Vagina (tissue), 2 donors: ENCODE data around the gene HDAC10. TPM values are rescaled to one million over a fixed set of nuclear protein-coding genes. Genes with fewer than 3 reads are reported as not detected.

Experiments
- DNase-seq, 2 donors: peaks; one replicate each; pipeline ENCODE4 v3.0.0-alpha.2; 2017; ENCODE audit errors: extremely low spot score in 2 of 2
- H3K27ac ChIP-seq: fragments of 200-600 bp; sonication (generic); one replicate; pipeline ENCODE4 v1.5.1; 2019
- H3K27me3 ChIP-seq: fragments of 200-600 bp; sonication (generic); one replicate; pipeline ENCODE4 v1.5.1; 2019
- H3K36me3 ChIP-seq, 2 donors: fragments of 200-600 bp; sonication (generic); one replicate each; pipeline ENCODE4 v1.5.1; 2017 to 2019
- H3K4me1 ChIP-seq: fragments of 200-600 bp; sonication (generic); one replicate; pipeline ENCODE4 v1.5.1; 2019
- H3K4me3 ChIP-seq, 2 donors: fragments of 200-600 bp; sonication (generic); 1 replicate in 1 of 2; 2 replicates in 1 of 2; pipeline ENCODE4 v1.5.1; 2016 to 2019
- H3K9me3 ChIP-seq: fragments of 200-600 bp; sonication (generic); one replicate; pipeline ENCODE4 v1.5.1; 2019
- POLR2A ChIP-seq, 2 donors: fragments of 450-650 bp; IDR thresholded peaks; one replicate each; pipeline ENCODE4 v1.6.1; 2017; ENCODE audit warnings: antibody characterized with exemption in 2 of 2, mild to moderate bottlenecking in 2 of 2, moderate library complexity in 2 of 2
- POLR2AphosphoS5 ChIP-seq, 2 donors: sonication (generic); formaldehyde crosslinking; IDR thresholded peaks; one replicate each; pipeline ENCODE4 v1.9.0; 2017; ENCODE audit warnings: antibody characterized with exemption in 2 of 2, mild to moderate bottlenecking in 2 of 2, low read depth in 1 of 2; ENCODE audit not compliant: insufficient read depth in 1 of 2
- intact Hi-C: fragments of 100-400 bp; cut with DNase I; formaldehyde crosslinking; loops from one replicate; pipeline ENCODE4 v1.15.1; 2023
- total RNA-seq: library from RNA; depleted of rRNA; stranded (reverse); fragments of >200 nt; gene quantifications from one replicate; pipeline ENCODE4 v1.2.3, GENCODE V29; 2016
- TF ChIP-seq, protein P1 (sequence below), 3 experiments: fragments of 450-650 bp in 2 of 3; fragments of 200-600 bp in 1 of 3; sonication (generic) in 1 of 3; IDR thresholded peaks; one replicate each; pipeline ENCODE4 v1.5.1; 2017 to 2019; ENCODE audit warnings: antibody characterized with exemption in 3 of 3, mild to moderate bottlenecking in 2 of 3, moderate library complexity in 2 of 3

The HDAC10 gene
- total RNA-seq, 1 donor from 2014 or later: 29.2 TPM

DNA sequence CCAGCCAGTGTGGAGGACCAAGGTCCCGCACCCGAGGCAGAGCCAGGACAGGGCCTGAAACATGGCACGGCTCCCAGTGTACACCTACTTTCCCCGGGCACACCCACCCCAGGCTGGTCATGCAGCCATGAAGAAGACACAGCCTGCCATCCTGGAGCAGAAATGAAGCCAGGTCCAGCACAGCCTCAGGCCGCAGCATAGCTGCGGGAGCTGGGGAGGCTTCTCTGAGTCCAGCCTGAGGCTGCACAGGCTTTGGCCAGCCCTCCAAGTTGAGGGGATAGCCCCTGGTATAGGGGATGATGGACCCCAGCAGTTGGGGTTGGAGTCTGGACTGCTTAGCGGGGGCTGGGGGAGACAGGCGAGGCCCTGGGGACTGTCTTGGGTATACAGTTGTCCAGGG is 2.9 kb upstream of the HDAC10 start:
- no peak for DNase-seq
- Histone ChIP-seq H3K4me1 (peaks cover 30% of the 10 kb centered on the region), H3K27ac (no peak overlapping the region), H3K9me3 (no peaks in the 10 kb centered on the region), H3K27me3 (no peaks in the 10 kb centered on the region), H3K4me3 (no peak overlapping the region), H3K36me3 (no peaks in the 10 kb centered on the region)
- intact Hi-C loops: loop anchor here (5.0 kb wide), 2 partner anchors 73 to 88 kb away; partner anchors contain the start of genes DENND6B and PPP6R2
- TF ChIP-seq POLR2A (IDR thresholded peaks at IDR 0.05) (no peak), POLR2AphosphoS5 (IDR thresholded peaks at IDR 0.05; ENCODE audit: insufficient read depth in 1 of 2, low read depth in 1 of 2) (no peak)
- TF ChIP-seq, protein P1, sequence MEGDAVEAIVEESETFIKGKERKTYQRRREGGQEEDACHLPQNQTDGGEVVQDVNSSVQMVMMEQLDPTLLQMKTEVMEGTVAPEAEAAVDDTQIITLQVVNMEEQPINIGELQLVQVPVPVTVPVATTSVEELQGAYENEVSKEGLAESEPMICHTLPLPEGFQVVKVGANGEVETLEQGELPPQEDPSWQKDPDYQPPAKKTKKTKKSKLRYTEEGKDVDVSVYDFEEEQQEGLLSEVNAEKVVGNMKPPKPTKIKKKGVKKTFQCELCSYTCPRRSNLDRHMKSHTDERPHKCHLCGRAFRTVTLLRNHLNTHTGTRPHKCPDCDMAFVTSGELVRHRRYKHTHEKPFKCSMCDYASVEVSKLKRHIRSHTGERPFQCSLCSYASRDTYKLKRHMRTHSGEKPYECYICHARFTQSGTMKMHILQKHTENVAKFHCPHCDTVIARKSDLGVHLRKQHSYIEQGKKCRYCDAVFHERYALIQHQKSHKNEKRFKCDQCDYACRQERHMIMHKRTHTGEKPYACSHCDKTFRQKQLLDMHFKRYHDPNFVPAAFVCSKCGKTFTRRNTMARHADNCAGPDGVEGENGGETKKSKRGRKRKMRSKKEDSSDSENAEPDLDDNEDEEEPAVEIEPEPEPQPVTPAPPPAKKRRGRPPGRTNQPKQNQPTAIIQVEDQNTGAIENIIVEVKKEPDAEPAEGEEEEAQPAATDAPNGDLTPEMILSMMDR (IDR thresholded peaks at IDR 0.05): no peak

- Histone ChIP-seq H3K27ac (no peak overlapping the region), H3K4me1 (peaks cover 35% of the 10 kb centered on the region), H3K36me3 (no peaks in the 10 kb centered on the region), H3K9me3 (no peaks in the 10 kb centered on the region), H3K27me3 (no peaks in the 10 kb centered on the region), H3K4me3 (no peak overlapping the region)
- DNase-seq: no peak
- intact Hi-C loops: loop anchor here (5.0 kb wide), 2 partner anchors 74 to 89 kb away; partner anchors contain the start of genes DENND6B and PPP6R2
- TF ChIP-seq, protein P1 (IDR thresholded peaks at IDR 0.05): no peak
- no peak for TF ChIP-seq POLR2AphosphoS5 (IDR thresholded peaks at IDR 0.05; ENCODE audit: insufficient read depth in 1 of 2, low read depth in 1 of 2)
- no peak for TF ChIP-seq POLR2A (IDR thresholded peaks at IDR 0.05)
These were observed 2.2 kb upstream of the HDAC10 start for GRCh38 chr22:50253046-50253915.

DNA sequence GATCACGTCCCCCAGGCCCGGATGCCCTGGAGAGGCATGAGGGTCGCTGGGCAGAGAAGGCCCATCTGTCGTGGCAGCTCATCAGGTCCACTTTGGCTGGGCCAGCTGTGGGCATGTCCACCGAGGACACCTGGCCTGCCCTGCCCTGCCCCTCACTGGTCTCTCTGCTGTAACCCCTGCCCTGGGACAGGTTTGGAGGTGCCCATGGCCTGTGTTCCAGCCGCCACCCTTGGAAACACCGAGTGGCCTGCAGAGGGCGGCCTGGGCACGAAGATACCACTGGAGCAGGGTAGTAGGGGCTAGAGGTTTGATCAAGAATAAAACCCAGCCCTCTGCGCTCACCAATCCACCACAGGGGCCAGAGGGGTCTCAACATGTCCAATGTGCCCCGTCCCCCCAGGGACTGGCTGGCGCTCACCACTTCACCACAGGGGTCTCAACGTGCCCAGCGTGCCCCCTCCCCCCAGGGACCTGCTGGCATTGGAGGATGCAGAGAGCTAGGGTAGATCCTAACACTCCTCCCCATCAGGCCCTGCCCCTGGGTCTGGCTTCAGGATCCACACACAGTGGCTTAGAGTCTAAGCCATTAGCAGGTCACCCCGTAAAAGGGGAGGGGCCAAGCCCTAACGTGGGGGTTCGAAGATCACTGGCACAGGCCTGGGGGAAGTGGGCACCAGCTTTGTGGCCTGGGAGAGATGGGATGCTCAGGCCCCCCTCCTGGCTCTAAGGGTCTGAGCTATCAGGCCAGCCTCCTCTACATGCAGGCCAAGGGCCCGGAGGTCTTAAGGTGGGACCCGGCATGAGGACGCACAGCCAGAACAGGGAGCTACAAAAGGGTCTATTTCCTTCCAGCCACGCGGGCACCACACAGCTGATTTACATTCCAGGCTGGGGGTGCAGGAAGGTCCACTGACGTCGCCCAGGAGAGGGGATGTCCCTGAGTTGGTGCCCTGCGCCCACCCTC is 1.3 kb upstream of the HDAC10 start:
- Histone ChIP-seq H3K27me3 (no peaks in the 10 kb centered on the region), H3K27ac (peak overlapping the region; percentile 79), H3K4me1 (peaks cover 43% of the 10 kb centered on the region), H3K9me3 (no peaks in the 10 kb centered on the region), H3K36me3 (no peaks in the 10 kb centered on the region), H3K4me3 (peak overlapping the region; percentile 60 to 88)
- intact Hi-C loops: loop anchor here (5.0 kb wide), 2 partner anchors 75 to 90 kb away; partner anchors contain the start of genes DENND6B and PPP6R2
- no peak for DNase-seq
- no peak for TF ChIP-seq POLR2A (IDR thresholded peaks at IDR 0.05)
- TF ChIP-seq, protein P1 (IDR thresholded peaks at IDR 0.05): peak; percentile 45 to 66 (median 65)

- no peaks in the 10 kb centered on the region for H3K27me3 ChIP-seq
- DNase-seq: no peak
- H3K9me3 ChIP-seq: no peaks in the 10 kb centered on the region
- peaks cover 0 to 1% of the 10 kb centered on the region in 2 donors for H3K36me3 ChIP-seq
- intact Hi-C loops: loop anchor here (5.0 kb wide), 2 partner anchors 76 to 91 kb away; partner anchors contain the start of genes DENND6B and PPP6R2
- no peak for TF ChIP-seq POLR2A (IDR thresholded peaks at IDR 0.05)
- TF ChIP-seq, protein P1 (IDR thresholded peaks at IDR 0.05): no peak
- TF ChIP-seq POLR2AphosphoS5 (IDR thresholded peaks at IDR 0.05; ENCODE audit: insufficient read depth in 1 of 2, low read depth in 1 of 2): no peak
- H3K4me3 ChIP-seq: peak overlapping the region; percentile 60 to 88
- peaks cover 43% of the 10 kb centered on the region for H3K4me1 ChIP-seq
- peak overlapping the region; percentile 79 for H3K27ac ChIP-seq
These were observed 514 bp upstream of the HDAC10 start for GRCh38 chr22:50251477-50252081.
